ENCODE data around the gene AKAP12. TPM values are rescaled to one million over a fixed set of nuclear protein-coding genes. Genes with fewer than 3 reads are reported as not detected.

The AKAP12 gene
- total RNA-seq, 1 donor from 2014 or later = 88.1 TPM

- H3K4me3 ChIP-seq = no peak overlapping the region
- H3K27me3 ChIP-seq = no peaks in the 10 kb centered on the region
- H3K9me3 ChIP-seq = no peaks in the 10 kb centered on the region
- H3K4me1 ChIP-seq = peaks cover 9% of the 10 kb centered on the region
- DNase-seq (ENCODE audit: extremely low spot score in 2 of 2) = no peak
- no peak overlapping the region for H3K27ac ChIP-seq
- H3K36me3 ChIP-seq = peaks cover 0 to 31% of the 10 kb centered on the region in 2 donors
- intact Hi-C loops (cut with DNase I) = no loop called here
- no peak for TF ChIP-seq POLR2AphosphoS5 (IDR thresholded peaks at IDR 0.05; ENCODE audit: insufficient read depth in 1 of 2, low read depth in 1 of 2)
- TF ChIP-seq CTCF (IDR thresholded peaks at IDR 0.05) = no peak
- TF ChIP-seq POLR2A (IDR thresholded peaks at IDR 0.05) = no peak
These were observed 134.4 kb downstream of the AKAP12 start for GRCh38 chr6:151374036-151374683.

GRCh38 chr6:151375833-151376232, 136.1 kb downstream of the AKAP12 start:
- no peak for TF ChIP-seq POLR2AphosphoS5 (IDR thresholded peaks at IDR 0.05; ENCODE audit: insufficient read depth in 1 of 2, low read depth in 1 of 2)
- TF ChIP-seq POLR2A (IDR thresholded peaks at IDR 0.05) = no peak
- no peak for TF ChIP-seq CTCF (IDR thresholded peaks at IDR 0.05)
- H3K9me3 ChIP-seq = no peaks in the 10 kb centered on the region

GRCh38 chr6:151376440-151376839, 136.7 kb downstream of the AKAP12 start:
- no peak for DNase-seq (ENCODE audit: extremely low spot score in 2 of 2)
- intact Hi-C loops (cut with DNase I) = no loop called here
- H3K4me3 ChIP-seq = no peak overlapping the region
- H3K36me3 ChIP-seq = peaks cover 0 to 17% of the 10 kb centered on the region in 2 donors
- H3K27ac ChIP-seq = no peak overlapping the region
- TF ChIP-seq POLR2A (IDR thresholded peaks at IDR 0.05) = no peak
- TF ChIP-seq POLR2AphosphoS5 (IDR thresholded peaks at IDR 0.05; ENCODE audit: insufficient read depth in 1 of 2, low read depth in 1 of 2) = no peak
- TF ChIP-seq CTCF (IDR thresholded peaks at IDR 0.05) = no peak
- H3K9me3 ChIP-seq = no peaks in the 10 kb centered on the region
- peaks cover 9% of the 10 kb centered on the region for H3K4me1 ChIP-seq
- no peaks in the 10 kb centered on the region for H3K27me3 ChIP-seq

More at GRCh38 chr6:151375833-151376232, 136.1 kb downstream of the AKAP12 start:
- H3K4me1 ChIP-seq = peaks cover 9% of the 10 kb centered on the region
- DNase-seq (ENCODE audit: extremely low spot score in 2 of 2) = no peak
- H3K27ac ChIP-seq = no peak overlapping the region
- intact Hi-C loops (cut with DNase I) = no loop called here
- no peaks in the 10 kb centered on the region for H3K27me3 ChIP-seq
- no peak overlapping the region for H3K4me3 ChIP-seq
- peaks cover 0 to 21% of the 10 kb centered on the region in 2 donors for H3K36me3 ChIP-seq

GRCh38 chr6:151377095-151377494, 137.3 kb downstream of the AKAP12 start:
- H3K27me3 ChIP-seq = no peaks in the 10 kb centered on the region
- no peak for TF ChIP-seq POLR2AphosphoS5 (IDR thresholded peaks at IDR 0.05; ENCODE audit: insufficient read depth in 1 of 2, low read depth in 1 of 2)
- no peak for TF ChIP-seq CTCF (IDR thresholded peaks at IDR 0.05)
- no peak for TF ChIP-seq POLR2A (IDR thresholded peaks at IDR 0.05)
- intact Hi-C loops (cut with DNase I) = no loop called here
- peaks cover 0 to 12% of the 10 kb centered on the region in 2 donors for H3K36me3 ChIP-seq
- peaks cover 9% of the 10 kb centered on the region for H3K4me1 ChIP-seq
- DNase-seq (ENCODE audit: extremely low spot score in 2 of 2) = no peak
- H3K9me3 ChIP-seq = no peaks in the 10 kb centered on the region
- no peak overlapping the region for H3K4me3 ChIP-seq
- H3K27ac ChIP-seq = no peak overlapping the region

Data from vagina (tissue), 2 donors.